Measurements from ENCODE around the gene MAPKAP1. TPM values are rescaled to one million over a fixed set of nuclear protein-coding genes. Genes with fewer than 3 reads are reported as not detected.

MAPKAP1 gene
- total RNA-seq, 4 donors from 2014 or later: 87.1 to 114 (median 111) TPM

- TF ChIP-seq CTCF (IDR thresholded peaks at IDR 0.05) (no peak), POLR2A (IDR thresholded peaks at IDR 0.05) (no peak)
- Histone ChIP-seq H3K4me1 (no peaks in the 10 kb centered on the region), H3K36me3 (no peaks in the 10 kb centered on the region), H3K9me3 (no peaks in the 10 kb centered on the region), H3K27ac (no peak overlapping the region), H3K4me3 (replicated peaks in 1 of 3) (no peak overlapping the region), H3K27me3 (no peaks in the 10 kb centered on the region)
- no peak for DNase-seq
- WGBS, 2 donors: 94 to 95% methylated on average over 5 of the region's 5 CpGs
- intact Hi-C loops (cut with DNase I): no loop called here
These were observed 213.6 kb downstream of the MAPKAP1 start for GRCh38 chr9:125493384-125493783.

GRCh38 chr9:125492719-125493118 lies 214.3 kb downstream of the MAPKAP1 start:
- intact Hi-C loops (cut with DNase I): no loop called here
- Histone ChIP-seq H3K4me1 (no peaks in the 10 kb centered on the region), H3K36me3 (no peaks in the 10 kb centered on the region), H3K27me3 (no peaks in the 10 kb centered on the region), H3K4me3 (replicated peaks in 1 of 3) (no peak overlapping the region), H3K27ac (no peak overlapping the region), H3K9me3 (no peaks in the 10 kb centered on the region)
- no peak for DNase-seq
- no peak for TF ChIP-seq CTCF (IDR thresholded peaks at IDR 0.05)
- TF ChIP-seq POLR2A (IDR thresholded peaks at IDR 0.05): no peak
- 85 to 98% methylated on average over 2 of the region's 2 CpGs for WGBS, 2 donors

- TF ChIP-seq CTCF (IDR thresholded peaks at IDR 0.05) (no peak), POLR2A (IDR thresholded peaks at IDR 0.05) (no peak)
These were observed 219.2 kb downstream of the MAPKAP1 start for GRCh38 chr9:125487842-125488241.

GRCh38 chr9:125486576-125486975 lies 220.4 kb downstream of the MAPKAP1 start:
- no peak overlapping the region for H3K27ac ChIP-seq
- peaks cover 0 to 20% of the 10 kb centered on the region in 2 donors for H3K4me1 ChIP-seq
- H3K9me3 ChIP-seq: no peaks in the 10 kb centered on the region
- H3K36me3 ChIP-seq: no peaks in the 10 kb centered on the region
- peak; percentile 52 to 54 for DNase-seq
- 73 to 96% methylated on average over 5 of the region's 5 CpGs for WGBS, 2 donors
- H3K27me3 ChIP-seq: no peaks in the 10 kb centered on the region
- intact Hi-C loops (cut with DNase I): no loop called here
- TF ChIP-seq POLR2A (IDR thresholded peaks at IDR 0.05) (no peak), CTCF (IDR thresholded peaks at IDR 0.05) (no peak)
- H3K4me3 ChIP-seq (replicated peaks in 1 of 3): no peak overlapping the region

More at GRCh38 chr9:125487842-125488241, 219.2 kb downstream of the MAPKAP1 start:
- Histone ChIP-seq H3K9me3 (no peaks in the 10 kb centered on the region), H3K4me1 (peaks cover 0 to 20% of the 10 kb centered on the region in 2 donors), H3K27ac (no peak overlapping the region), H3K27me3 (no peaks in the 10 kb centered on the region), H3K36me3 (no peaks in the 10 kb centered on the region), H3K4me3 (replicated peaks in 1 of 3) (no peak overlapping the region)
- WGBS, 2 donors: 50% methylated on average over 2 of the region's 2 CpGs
- no peak for DNase-seq
- intact Hi-C loops (cut with DNase I): no loop called here

- Histone ChIP-seq H3K36me3 (no peaks in the 10 kb centered on the region), H3K27me3 (no peaks in the 10 kb centered on the region), H3K27ac (no peak overlapping the region), H3K4me1 (peaks cover 0 to 20% of the 10 kb centered on the region in 2 donors), H3K9me3 (no peaks in the 10 kb centered on the region), H3K4me3 (replicated peaks in 1 of 3) (no peak overlapping the region)
- WGBS, 2 donors: 93 to 94% methylated on average over 3 of the region's 3 CpGs
- intact Hi-C loops (cut with DNase I): no loop called here
- no peak for TF ChIP-seq CTCF (IDR thresholded peaks at IDR 0.05)
- no peak for TF ChIP-seq POLR2A (IDR thresholded peaks at IDR 0.05)
- no peak for DNase-seq
These were observed 220.9 kb downstream of the MAPKAP1 start for GRCh38 chr9:125486152-125486508.
